CD4-positive, alpha-beta T cell treated with Interleukin-15 for 4 hours (primary cell): ENCODE measurements around the gene PLEKHA5.

Source experiments
- DNase-seq: peaks from one replicate; pipeline ENCODE4 v3.0.0-alpha.2; 2020; ENCODE audit warnings: low spot score

PLEKHA5 gene

DNA sequence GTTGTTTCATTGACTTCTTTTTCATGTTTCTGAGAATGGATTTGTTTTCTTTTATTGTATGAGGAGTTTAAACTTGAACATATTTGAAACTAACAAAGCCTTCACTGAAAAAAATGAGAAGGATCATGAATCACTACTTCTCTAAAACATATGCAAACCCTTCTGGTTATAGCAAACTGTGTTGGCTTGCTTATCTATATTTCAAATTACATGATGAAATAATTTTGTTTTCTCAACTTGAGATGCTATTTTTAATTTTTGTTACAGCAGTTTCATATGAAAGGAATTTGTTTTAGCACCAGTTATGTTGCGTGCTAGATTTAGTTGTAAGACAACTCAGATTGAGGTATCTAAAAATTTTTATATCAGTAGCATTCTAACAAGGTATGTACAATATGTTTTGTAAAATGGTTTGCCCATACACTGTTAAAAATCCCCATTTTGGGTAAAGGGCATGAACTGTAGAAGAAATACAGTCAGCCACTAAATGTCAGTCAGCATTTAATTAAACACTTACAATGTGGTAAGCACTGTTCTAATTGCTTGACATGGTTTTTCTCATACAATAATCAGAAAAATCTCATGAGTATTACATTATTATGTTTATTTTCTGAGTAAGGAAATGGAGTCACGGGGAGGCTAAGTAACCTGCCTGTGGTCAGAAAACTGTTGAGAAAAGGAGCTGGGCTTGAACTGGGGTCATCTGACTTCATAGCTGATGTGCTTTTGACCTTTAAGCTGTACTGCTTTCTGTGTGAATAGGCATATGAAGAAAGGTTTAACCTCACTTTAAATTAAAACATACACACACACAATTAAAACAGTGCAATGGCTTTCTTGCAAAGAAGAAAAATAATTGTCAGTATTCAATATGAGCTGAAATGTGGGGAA, 105.7 kb downstream of the PLEKHA5 start:
- no peak for DNase-seq

GRCh38 chr12:19236656-19237055, 107.1 kb downstream of the PLEKHA5 start:
- DNase-seq: no peak

DNA sequence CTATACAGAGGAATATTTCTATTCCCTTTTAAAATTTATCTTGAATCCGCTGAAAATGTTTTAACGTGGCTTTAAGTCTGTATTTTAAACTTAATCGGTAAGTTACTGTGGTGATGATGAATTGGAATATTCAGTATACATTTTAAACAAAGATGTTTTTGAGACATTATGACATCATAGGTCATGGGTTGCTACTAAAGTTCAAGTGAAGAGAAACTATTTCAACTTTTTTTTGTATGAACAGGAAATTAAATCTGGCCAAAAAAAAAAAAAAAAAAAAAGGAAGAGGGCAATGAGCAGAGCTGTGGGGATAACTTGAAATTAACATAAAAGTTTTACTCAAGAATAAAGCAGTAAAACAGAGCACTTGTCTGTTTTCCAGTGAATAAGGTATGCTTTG, 109.0 kb downstream of the PLEKHA5 start:
- DNase-seq: no peak

DNA sequence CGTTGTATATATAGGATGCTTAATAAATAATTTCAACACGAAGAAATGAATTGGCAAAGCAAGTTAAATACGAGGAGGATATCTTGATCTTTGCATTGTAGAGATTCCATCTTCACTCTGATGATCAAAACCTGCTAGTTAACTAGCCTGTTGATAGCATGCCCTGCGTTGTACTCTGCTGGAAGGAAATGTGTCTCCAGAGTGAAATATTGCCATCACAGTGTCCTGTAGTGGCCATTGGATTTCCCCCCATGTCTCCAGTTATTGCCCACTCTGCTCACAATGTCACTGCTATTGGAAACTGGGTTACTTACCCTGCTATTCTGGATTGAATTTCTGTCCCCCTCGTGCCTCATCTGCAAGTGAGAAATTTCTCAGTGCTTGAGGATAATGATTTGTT, 109.6 kb downstream of the PLEKHA5 start:
- DNase-seq: no peak

DNA sequence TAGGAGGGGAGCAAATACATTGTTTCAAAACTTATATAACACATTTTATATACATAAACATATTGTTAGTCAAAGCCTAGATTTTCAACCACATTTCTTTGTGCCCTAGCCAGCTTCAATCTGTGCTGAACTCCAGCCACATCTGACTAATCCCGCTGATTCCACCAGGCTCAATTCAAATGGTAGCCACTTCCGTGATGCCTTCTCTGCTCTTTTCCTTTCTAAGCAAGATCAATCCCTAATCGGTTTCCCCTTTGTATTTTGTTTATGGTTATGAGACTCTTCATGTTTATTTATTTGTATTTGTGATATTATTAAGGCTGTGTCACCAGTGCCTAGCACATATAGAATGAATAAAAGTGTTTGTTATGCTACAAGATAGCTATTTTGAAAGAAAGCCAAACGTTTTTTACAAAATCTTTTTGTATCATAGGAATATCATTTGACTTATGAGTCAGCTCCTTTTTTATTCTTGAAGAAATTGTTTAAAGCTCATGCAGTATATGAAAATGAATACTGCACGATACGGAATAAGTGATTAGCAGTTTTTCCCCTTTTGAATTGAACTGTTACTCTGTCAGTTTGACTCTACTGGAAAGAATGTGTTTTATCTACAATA, 110.2 kb downstream of the PLEKHA5 start:
- DNase-seq: no peak

DNA sequence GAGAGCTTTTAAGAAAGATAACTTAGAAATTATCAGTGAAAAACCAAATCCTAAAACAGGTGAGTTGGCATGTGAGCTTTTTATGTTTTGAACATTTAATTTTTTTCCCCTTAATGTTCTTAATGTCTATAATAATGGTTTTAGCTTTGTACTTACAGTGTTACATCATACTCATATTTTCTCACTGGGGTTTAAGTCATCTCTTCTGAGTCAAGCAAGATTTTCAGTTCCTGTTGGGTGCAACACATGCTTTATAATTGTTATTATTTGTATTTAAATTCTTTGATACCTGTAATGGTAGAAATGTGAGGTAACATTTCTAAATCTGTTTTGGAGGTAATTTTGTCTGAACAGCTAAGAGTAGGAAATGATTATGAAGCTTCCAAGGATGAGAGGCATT, 113.0 kb downstream of the PLEKHA5 start:
- no peak for DNase-seq

GRCh38 chr12:19243551-19243950, 114.0 kb downstream of the PLEKHA5 start:
- DNase-seq: no peak

DNA sequence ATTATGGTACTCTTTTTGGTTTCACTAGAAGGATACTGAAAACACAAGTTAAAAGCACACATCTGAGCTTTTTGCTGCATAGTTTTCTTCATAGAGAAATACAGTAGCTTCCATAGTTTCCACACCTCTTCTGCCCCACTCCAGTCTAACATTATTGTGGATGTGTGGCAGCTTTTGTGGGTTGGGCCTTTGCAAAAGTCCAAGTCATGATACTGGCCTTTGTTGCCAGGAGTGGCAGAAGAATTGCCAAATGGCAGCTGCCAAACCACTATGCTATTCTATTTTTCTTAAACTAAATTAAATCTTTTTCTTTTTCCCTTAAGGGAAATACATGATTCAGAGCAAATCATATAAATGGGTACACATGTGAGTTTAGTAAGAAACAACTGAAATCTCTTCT, 114.8 kb downstream of the PLEKHA5 start:
- DNase-seq: no peak

DNA sequence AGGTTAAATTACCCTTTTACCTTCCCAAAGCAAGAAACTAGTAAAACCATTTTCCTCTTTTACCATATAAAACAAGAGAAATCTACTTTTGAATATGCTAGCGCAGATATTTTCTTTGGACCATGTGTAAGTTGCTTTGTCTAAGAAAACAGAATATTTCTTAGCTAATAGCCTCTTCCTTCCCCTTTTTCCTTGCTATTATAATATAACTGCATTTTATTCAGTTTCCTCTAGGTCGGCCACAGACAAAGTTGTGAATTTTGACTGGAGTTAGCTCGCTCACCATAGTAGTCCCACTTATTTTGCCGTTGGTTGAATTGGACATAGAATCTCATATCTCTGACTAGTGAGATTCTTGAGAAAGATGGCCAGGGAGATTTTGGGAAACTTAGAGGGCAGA, 115.6 kb downstream of the PLEKHA5 start:
- no peak for DNase-seq

- no peak for DNase-seq
Observed at GRCh38 chr12:19245666-19246065, 116.1 kb downstream of the PLEKHA5 start.

DNA sequence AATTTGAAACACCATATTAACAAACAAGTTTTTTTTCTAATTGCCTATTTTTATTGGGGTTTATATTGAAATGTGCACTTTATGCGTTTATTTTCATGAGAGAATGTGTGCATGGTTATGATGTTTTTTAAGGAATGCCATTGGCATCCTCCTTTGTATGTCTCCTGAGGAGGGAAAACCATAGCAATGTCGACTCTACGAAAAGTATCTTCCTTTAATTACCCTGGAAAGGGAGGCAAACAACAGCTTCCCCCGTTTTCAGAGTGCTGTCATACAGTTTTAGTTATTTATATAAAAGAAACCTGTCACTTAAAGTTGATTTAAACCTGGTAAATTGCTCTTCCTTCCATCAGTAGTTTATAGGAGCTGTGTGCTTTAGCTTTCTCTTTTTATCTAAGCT, 117.4 kb downstream of the PLEKHA5 start:
- DNase-seq: no peak

DNA sequence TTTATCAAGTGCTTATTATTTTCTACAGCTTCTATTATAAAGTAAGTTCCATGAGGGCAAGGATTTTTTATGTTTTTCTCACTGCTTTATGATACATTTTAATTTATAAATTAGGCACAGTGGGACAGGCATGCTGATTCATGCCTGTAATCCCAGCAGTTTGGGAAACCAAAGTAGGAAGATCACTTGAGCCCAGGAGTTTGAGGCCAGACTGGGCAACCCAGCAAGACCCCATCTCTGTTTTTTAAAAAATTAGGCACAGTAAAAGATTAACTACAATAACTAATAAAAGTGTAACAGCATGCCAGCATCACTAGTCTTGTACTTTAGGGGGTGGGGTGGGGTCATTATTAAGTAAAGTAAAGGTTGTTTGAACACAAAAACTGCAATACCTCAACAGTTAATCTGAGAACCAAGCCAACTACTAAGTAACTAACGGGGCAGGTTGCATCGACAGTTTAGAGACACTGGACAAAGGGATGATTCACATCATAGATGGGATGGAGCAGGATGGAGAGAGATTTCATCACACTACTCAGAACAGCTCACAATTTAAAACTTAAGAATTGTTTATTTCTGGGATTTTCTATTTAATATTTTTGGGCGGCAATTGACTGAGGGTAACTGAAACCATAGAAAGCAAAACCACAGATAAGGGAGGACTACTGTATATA, 119.5 kb downstream of the PLEKHA5 start:
- no peak for DNase-seq

DNA sequence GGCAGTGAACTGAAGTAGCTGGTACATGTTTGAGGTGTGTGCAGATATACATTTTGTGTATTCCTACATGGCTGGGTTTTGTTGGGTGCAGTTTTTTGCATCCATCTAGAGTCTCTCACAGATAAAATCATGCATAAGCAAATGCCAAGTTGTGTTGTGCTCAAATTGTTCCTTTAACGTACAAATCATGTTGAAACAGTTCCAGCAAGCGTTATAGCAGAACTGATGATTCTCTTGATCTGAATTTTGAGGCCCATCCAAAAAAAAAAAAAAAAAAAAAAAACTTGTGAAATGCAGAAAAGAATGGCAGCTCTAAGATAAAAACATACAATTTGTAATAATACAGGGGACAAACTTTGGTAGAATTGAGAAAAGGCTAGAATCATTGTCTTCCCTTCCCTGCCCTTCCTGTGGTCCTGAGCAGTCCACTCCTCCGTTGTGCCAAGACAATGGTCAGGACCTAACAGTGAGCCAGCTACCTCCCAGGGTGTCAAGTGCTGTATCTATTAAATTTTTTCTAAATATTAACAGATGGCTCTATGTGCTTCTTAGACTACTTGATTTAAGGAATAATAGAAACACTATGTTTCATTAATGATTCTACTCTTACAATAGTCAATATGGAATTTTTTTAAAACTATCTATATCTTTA, 122.1 kb downstream of the PLEKHA5 start:
- DNase-seq: no peak

DNA sequence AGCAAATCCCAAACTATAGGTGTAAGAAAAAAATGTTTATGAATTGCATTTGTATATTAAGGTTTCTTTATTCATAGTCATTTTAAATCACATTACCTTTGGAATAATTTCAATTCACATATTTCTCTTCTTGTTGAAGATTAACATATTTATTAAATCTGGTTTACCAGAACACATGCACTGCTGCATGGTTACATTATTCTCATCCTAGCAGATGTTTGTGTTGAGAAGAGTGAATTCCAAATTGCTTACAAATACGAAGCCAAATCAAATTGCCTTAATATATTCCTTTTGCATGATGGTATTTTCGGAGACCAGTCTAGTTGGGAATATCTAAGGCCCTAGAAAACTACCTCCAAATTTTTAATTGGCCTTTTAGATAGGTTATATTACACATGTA, 130.6 kb downstream of the PLEKHA5 start:
- no peak for DNase-seq

DNA sequence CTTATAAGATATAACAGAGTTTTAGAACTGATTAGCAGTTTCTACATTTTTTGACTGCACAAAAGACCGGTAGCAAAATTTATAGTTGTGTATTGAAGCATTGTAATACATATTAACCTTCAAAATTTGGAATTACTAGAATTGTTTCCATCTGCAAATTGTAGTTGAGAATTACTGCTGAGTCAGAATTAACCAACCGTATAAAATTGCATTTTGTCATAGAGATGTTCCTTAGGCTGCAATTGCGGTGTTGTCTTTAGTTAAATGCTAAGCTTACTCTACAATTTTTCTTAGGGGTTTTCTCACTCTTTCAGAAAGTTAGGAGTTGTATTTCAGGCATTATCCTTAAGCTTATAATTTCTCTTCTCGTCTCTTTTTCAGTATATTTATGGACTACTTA, 132.2 kb downstream of the PLEKHA5 start:
- no peak for DNase-seq

DNA sequence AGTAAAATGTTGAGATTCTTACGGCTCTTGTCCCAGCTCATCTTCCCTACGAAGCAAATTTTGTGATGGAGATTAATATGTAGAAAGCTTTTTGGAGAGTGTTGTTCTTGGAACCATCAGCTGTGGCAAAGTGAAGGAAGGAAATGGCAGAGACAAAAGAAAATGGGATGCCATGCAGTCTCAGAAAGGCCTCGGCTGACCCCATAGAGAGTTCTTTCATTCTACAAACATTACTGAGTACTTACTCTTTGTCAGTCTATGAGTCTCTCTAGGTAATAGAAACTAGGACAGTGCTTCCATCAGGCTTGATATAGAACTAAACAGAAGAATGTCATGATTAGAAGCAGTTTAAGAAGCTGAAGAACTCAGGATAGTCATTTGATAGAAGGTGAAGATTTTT, 134.1 kb downstream of the PLEKHA5 start:
- DNase-seq: no peak

DNA sequence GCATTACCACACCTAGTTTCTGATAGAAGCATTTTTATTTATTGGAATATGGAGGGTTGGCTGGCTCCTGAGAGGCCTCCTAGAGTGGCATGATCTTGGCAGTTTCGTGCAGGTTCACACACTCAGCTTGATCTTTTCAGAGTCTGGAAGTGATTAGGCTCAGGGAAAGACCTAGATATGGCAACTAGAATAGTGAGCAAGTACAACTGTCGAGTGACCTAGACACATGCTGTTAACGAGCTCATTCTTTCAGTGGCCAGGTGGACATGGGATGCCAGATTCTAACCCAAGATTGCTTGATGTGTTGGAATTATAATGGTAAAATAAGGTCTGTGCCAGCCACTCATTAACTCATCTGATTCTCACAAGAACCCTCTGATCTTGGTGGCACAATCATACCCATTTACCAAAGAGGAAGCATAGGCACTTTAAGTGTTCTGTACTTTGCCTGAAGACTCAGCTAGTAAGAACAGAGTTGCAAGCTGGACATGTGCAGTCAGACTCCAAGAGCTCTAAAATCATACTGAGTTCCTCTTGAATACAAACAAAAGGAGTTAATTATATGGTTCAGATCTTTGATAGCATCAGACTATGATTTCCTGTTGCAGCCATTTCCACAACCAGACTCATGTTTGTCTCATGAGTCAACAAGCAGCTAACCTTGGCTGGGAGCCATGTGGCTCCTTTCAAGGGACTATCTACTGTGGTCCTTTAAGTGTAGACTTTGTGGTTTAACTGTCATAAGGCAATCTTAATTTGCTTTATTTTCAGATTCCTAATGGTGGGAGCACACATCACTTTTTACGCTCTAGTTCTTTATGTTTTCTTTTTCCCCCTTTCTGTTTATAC, 144.2 kb downstream of the PLEKHA5 start:
- DNase-seq: peak; percentile 74

DNA sequence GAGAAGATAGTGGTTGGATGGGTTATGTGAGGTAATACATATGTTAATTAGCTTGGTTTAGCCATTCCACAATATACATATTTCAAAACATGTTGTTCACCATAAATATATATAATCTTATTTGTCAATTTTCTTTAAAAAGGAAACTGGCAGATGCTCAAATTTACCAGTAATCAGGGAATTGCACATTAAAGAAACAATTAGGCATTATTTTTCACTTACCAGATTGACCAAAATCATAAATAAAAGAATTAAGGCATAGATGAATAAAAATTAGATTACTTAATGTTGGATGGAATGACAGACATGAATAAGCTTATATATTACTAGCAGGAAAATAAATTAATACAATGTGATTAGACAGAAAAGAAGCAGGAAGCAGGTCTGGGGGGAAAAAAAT, 147.2 kb downstream of the PLEKHA5 start:
- no peak for DNase-seq

DNA sequence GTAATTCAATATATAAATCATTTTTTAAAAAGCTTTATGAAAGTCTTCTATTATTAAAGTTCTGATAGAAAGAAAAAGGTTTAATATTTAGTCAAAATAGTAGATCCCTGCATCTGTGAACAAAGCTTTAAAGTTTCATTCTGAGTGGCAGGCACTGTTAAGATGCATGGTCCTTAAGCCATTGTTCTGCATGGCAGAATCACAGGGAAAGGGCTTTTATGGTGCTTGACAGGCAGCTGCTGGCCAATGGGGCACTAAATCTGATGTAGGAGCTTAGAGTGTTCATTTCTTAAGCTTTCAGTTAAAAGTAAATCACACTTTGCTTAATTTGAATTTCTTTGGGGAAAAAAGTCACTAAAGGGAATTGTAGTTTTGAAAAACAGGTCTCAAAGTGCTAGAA, 148.2 kb downstream of the PLEKHA5 start:
- DNase-seq: no peak

- DNase-seq: no peak
Observed at GRCh38 chr12:19278407-19278806, 148.9 kb downstream of the PLEKHA5 start.

GRCh38 chr12:19282133-19282699, 152.7 kb downstream of the PLEKHA5 start:
- no peak for DNase-seq
